IPS-18a (cell line): Measurements from ENCODE around the gene SHISAL2A.

Source experiments
- H3K27ac ChIP-seq: one replicate; pipeline ENCODE4 v1.5.1; 2013; ENCODE audit warnings: low read length
- H3K27me3 ChIP-seq: one replicate; pipeline ENCODE4 v1.6.1; 2013; ENCODE audit warnings: mild to moderate bottlenecking, low read length; ENCODE audit not compliant: control insufficient read depth, insufficient read depth
- H3K36me3 ChIP-seq: one replicate; pipeline ENCODE4 v1.6.1; 2013; ENCODE audit warnings: low read depth, low read length; ENCODE audit not compliant: control insufficient read depth
- H3K4me1 ChIP-seq: one replicate; pipeline ENCODE4 v1.6.1; 2013; ENCODE audit warnings: low read depth, low read length; ENCODE audit not compliant: control insufficient read depth
- H3K4me3 ChIP-seq: one replicate; pipeline ENCODE4 v1.5.1; 2013; ENCODE audit warnings: low read length
- H3K9ac ChIP-seq: one replicate; pipeline ENCODE4 v1.6.1; 2013; ENCODE audit warnings: mild to moderate bottlenecking, low read length, moderate library complexity
- H3K9me3 ChIP-seq: one replicate; pipeline ENCODE4 v1.6.1; 2013; ENCODE audit warnings: low read depth, low read length; ENCODE audit not compliant: control insufficient read depth

SHISAL2A gene

GRCh38 chr1:52627028-52627427 lies 5.9 kb upstream of the SHISAL2A start:
- no peaks in the 10 kb centered on the region for H3K9me3 ChIP-seq
- no peak overlapping the region for H3K9ac ChIP-seq
- peaks cover 14% of the 10 kb centered on the region for H3K27me3 ChIP-seq
- no peak overlapping the region for H3K27ac ChIP-seq
- H3K4me3 ChIP-seq = no peak overlapping the region
- no peaks in the 10 kb centered on the region for H3K36me3 ChIP-seq
- H3K4me1 ChIP-seq = no peaks in the 10 kb centered on the region

GRCh38 chr1:52628614-52629324 lies 4.2 kb upstream of the SHISAL2A start:
- Histone ChIP-seq H3K36me3 (no peaks in the 10 kb centered on the region), H3K4me3 (no peak overlapping the region), H3K9me3 (no peaks in the 10 kb centered on the region), H3K27me3 (peaks cover 30% of the 10 kb centered on the region), H3K4me1 (peaks cover 3% of the 10 kb centered on the region), H3K9ac (no peak overlapping the region), H3K27ac (no peak overlapping the region)

GRCh38 chr1:52629325-52629643 lies 3.7 kb upstream of the SHISAL2A start:
- Histone ChIP-seq H3K36me3 (no peaks in the 10 kb centered on the region), H3K27me3 (peaks cover 35% of the 10 kb centered on the region), H3K4me1 (peaks cover 3% of the 10 kb centered on the region), H3K27ac (no peak overlapping the region), H3K4me3 (no peak overlapping the region), H3K9ac (no peak overlapping the region), H3K9me3 (no peaks in the 10 kb centered on the region)

GRCh38 chr1:52629667-52630066 lies 3.3 kb upstream of the SHISAL2A start:
- peaks cover 3% of the 10 kb centered on the region for H3K4me1 ChIP-seq
- H3K4me3 ChIP-seq = no peak overlapping the region
- H3K27ac ChIP-seq = no peak overlapping the region
- H3K9me3 ChIP-seq = no peaks in the 10 kb centered on the region
- H3K9ac ChIP-seq = no peak overlapping the region
- no peaks in the 10 kb centered on the region for H3K36me3 ChIP-seq
- peaks cover 39% of the 10 kb centered on the region for H3K27me3 ChIP-seq

- Histone ChIP-seq H3K27me3 (peaks cover 49% of the 10 kb centered on the region), H3K27ac (no peak overlapping the region), H3K9me3 (no peaks in the 10 kb centered on the region), H3K4me1 (peaks cover 3% of the 10 kb centered on the region), H3K9ac (no peak overlapping the region), H3K36me3 (no peaks in the 10 kb centered on the region), H3K4me3 (no peak overlapping the region)
These were observed 1.1 kb upstream of the SHISAL2A start for GRCh38 chr1:52631759-52632331.

GRCh38 chr1:52633291-52633754 lies 355 bp downstream of the SHISAL2A start:
- H3K36me3 ChIP-seq = no peaks in the 10 kb centered on the region
- peak overlapping the region; percentile 41 for H3K4me3 ChIP-seq
- no peaks in the 10 kb centered on the region for H3K9me3 ChIP-seq
- H3K4me1 ChIP-seq = peaks cover 3% of the 10 kb centered on the region
- H3K9ac ChIP-seq = no peak overlapping the region
- H3K27me3 ChIP-seq = peaks cover 49% of the 10 kb centered on the region
- no peak overlapping the region for H3K27ac ChIP-seq

GRCh38 chr1:52634111-52634510 lies 1.1 kb downstream of the SHISAL2A start:
- Histone ChIP-seq H3K27me3 (peaks cover 49% of the 10 kb centered on the region), H3K36me3 (no peaks in the 10 kb centered on the region), H3K4me1 (peaks cover 3% of the 10 kb centered on the region), H3K4me3 (no peak overlapping the region), H3K9ac (no peak overlapping the region), H3K9me3 (no peaks in the 10 kb centered on the region), H3K27ac (no peak overlapping the region)

- H3K27me3 ChIP-seq = peaks cover 49% of the 10 kb centered on the region
- H3K9ac ChIP-seq = no peak overlapping the region
- no peak overlapping the region for H3K4me3 ChIP-seq
- peaks cover 3% of the 10 kb centered on the region for H3K4me1 ChIP-seq
- H3K9me3 ChIP-seq = no peaks in the 10 kb centered on the region
- H3K36me3 ChIP-seq = no peaks in the 10 kb centered on the region
- H3K27ac ChIP-seq = no peak overlapping the region
These were observed 2.5 kb downstream of the SHISAL2A start for GRCh38 chr1:52635321-52636089.

GRCh38 chr1:52636721-52637695 lies 4.0 kb downstream of the SHISAL2A start:
- Histone ChIP-seq H3K27me3 (peaks cover 35% of the 10 kb centered on the region), H3K36me3 (no peaks in the 10 kb centered on the region), H3K27ac (no peak overlapping the region), H3K9ac (no peak overlapping the region), H3K4me1 (peaks cover 3% of the 10 kb centered on the region), H3K9me3 (no peaks in the 10 kb centered on the region), H3K4me3 (no peak overlapping the region)

GRCh38 chr1:52637946-52638345 lies 5.0 kb downstream of the SHISAL2A start:
- H3K27ac ChIP-seq = no peak overlapping the region
- no peak overlapping the region for H3K9ac ChIP-seq
- H3K4me1 ChIP-seq = no peaks in the 10 kb centered on the region
- H3K9me3 ChIP-seq = no peaks in the 10 kb centered on the region
- no peak overlapping the region for H3K4me3 ChIP-seq
- H3K36me3 ChIP-seq = no peaks in the 10 kb centered on the region
- H3K27me3 ChIP-seq = peaks cover 26% of the 10 kb centered on the region

- H3K4me1 ChIP-seq = no peaks in the 10 kb centered on the region
- no peak overlapping the region for H3K27ac ChIP-seq
- H3K27me3 ChIP-seq = peaks cover under 1% of the 10 kb centered on the region
- no peaks in the 10 kb centered on the region for H3K9me3 ChIP-seq
- H3K4me3 ChIP-seq = no peak overlapping the region
- H3K36me3 ChIP-seq = no peaks in the 10 kb centered on the region
- no peak overlapping the region for H3K9ac ChIP-seq
These were observed 7.7 kb downstream of the SHISAL2A start for GRCh38 chr1:52640697-52641096.
